Activated naive CD8-positive, alpha-beta T cell treated with anti-CD3 and anti-CD28 coated beads, Interleukin-2, amount 10 ng/mL, durations not matched to agents 7 days and 5 days (primary cell): ENCODE data around the gene LRRC63. TPM values are rescaled to one million over a fixed set of nuclear protein-coding genes. Genes with fewer than 3 reads are reported as not detected.

Experiments used
- ATAC-seq: fragments of 150-1000 bp; cut with Tn5 transposase; one replicate; pipeline ENCODE4 v1.10.0; 2021; ENCODE audit warnings: low read depth, moderate library complexity
- POLR2A ChIA-PET: fragments of 350-600 bp; sonication (Branson Sonifier 250); formaldehyde crosslinking; loops from one replicate; lab custom pipeline; 2021; ENCODE audit warnings: antibody characterized with exemption; lab: Charles Lee
- DNase-seq: peaks from one replicate; pipeline ENCODE4 v3.0.0; 2021
- H3K27ac Mint-ChIP-seq: one replicate; pipeline ENCODE4 v1.8.0; 2022; ENCODE audit warnings: mild to moderate bottlenecking, mixed read lengths
- H3K27me3 Mint-ChIP-seq: one replicate; pipeline ENCODE4 v1.8.0; 2022; ENCODE audit warnings: mild to moderate bottlenecking, moderate library complexity, mixed read lengths
- H3K36me3 Mint-ChIP-seq: one replicate; pipeline ENCODE4 v1.8.0; 2021; ENCODE audit warnings: mild to moderate bottlenecking, mixed read lengths
- H3K4me1 Mint-ChIP-seq: one replicate; pipeline ENCODE4 v1.8.0; 2021; ENCODE audit warnings: mixed read lengths
- H3K4me3 Mint-ChIP-seq: one replicate; pipeline ENCODE4 v1.8.0; 2022; ENCODE audit warnings: mild to moderate bottlenecking, moderate library complexity, mixed read lengths
- H3K9me3 Mint-ChIP-seq: one replicate; pipeline ENCODE4 v1.8.0; 2021; ENCODE audit warnings: mixed read lengths
- total RNA-seq, 2 experiments: library from RNA; stranded (reverse); gene quantifications; one replicate each; pipeline ENCODE4 v1.2.3, GENCODE V29; 2021

LRRC63 gene
- total RNA-seq, 2 experiments from 2014 or later = 1.5 to 1.6 TPM

DNA sequence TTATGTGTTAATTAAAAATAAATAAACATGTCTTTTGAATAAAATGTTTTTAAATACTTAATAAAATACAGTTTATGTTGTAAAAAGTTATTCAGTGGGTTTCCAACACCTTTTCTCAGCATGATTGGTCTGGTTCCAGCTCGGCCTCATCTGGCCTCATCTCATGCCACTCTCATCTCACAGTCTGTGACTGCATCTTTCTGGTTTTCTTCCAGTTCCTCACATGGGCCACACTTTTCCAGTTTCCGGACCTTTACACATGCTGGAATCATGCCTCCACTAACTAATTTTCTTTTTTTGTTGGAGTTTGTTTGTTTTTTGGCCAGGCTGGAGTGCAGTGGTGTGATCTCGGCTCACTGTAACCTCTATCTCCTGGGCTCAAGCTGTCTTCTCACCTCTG is 92.8 kb downstream of the LRRC63 start:
- POLR2A ChIA-PET = interaction anchor here (0.7 to 1.7 kb wide), 3 partner anchors 9 to 15 kb away, joined by 4 to 8 read pairs (median 6); no protein-coding TSS in a partner anchor
- Mint-ChIP-seq H3K4me3 (no peak overlapping the region), H3K9me3 (peaks cover 16% of the 10 kb centered on the region)

DNA sequence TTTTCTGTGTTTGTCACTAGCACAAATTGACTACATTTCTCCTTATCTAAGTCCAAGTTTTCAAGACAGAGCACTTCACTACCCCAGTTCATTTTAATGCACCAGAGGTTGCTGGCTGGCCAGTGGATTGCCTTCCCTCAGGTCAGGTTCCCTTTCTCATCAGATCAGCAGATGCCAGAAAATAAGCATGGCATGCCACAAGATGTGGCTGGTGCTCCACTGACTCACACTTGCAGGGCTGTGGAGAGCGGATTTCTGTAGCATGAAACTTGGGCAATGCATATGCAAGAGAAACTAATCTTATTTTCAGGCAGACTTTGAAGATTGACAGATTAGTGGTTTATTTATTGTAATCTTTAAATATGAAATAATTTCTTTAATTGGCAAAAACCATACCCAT is 95.8 kb downstream of the LRRC63 start:
- no peak overlapping the region for H3K4me3 Mint-ChIP-seq
- peaks cover 16% of the 10 kb centered on the region for H3K9me3 Mint-ChIP-seq
- H3K36me3 Mint-ChIP-seq = peaks cover 29% of the 10 kb centered on the region
- peaks cover 13% of the 10 kb centered on the region for H3K4me1 Mint-ChIP-seq
- DNase-seq (no peak), ATAC-seq (no peak)
- no peaks in the 10 kb centered on the region for H3K27me3 Mint-ChIP-seq
- POLR2A ChIA-PET = no interaction called here
- H3K27ac Mint-ChIP-seq = no peak overlapping the region

More for the DNA sequence above, 92.8 kb downstream of the LRRC63 start:
- no peaks in the 10 kb centered on the region for H3K27me3 Mint-ChIP-seq
- no peak overlapping the region for H3K27ac Mint-ChIP-seq
- peaks cover 11% of the 10 kb centered on the region for H3K4me1 Mint-ChIP-seq
- ATAC-seq (no peak), DNase-seq (no peak)
- H3K36me3 Mint-ChIP-seq = peaks cover 24% of the 10 kb centered on the region

DNA sequence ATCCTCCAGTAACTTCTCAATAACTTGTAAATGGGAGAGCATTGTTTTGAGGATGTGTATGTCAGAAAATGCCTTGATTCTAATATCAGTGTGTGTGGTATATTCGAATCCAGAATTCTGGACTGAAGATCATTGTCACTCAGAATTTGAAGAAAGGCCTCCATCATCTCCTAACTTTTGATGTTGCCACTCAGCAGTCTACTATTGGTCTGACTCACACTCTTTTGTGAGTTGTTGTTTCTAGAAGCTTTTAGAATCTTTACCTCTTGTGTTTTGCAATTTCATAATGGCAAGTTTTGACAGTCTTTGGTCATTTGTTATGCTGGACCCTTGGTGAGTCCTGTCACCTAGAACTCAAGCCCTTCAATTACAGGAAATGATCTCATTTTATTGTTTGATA is 98.3 kb downstream of the LRRC63 start:
- Mint-ChIP-seq H3K4me3 (no peak overlapping the region), H3K27ac (no peak overlapping the region), H3K36me3 (peaks cover 40% of the 10 kb centered on the region), H3K27me3 (no peaks in the 10 kb centered on the region), H3K4me1 (peaks cover 12% of the 10 kb centered on the region), H3K9me3 (peaks cover 16% of the 10 kb centered on the region)
- DNase-seq (no peak), ATAC-seq (no peak)
- POLR2A ChIA-PET = no interaction called here

DNA sequence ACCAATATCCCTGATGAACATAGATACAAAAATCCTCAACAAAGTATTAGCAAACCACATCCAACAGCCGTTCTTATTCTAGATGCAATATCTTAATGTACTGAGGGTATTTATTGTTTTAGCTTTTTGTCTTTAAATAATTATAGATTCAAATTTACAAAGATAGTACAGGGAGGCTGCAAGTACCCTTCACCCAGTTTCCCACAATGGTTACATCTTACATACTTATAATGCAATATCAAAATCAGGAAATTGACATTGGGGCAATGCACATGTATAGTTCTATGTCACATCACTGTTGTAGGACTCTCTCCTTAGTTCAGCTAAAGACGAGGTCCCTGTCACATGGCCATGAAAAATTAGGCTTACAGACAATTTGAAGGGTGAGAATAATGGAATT is 99.5 kb downstream of the LRRC63 start:
- Mint-ChIP-seq H3K4me1 (peaks cover 15% of the 10 kb centered on the region), H3K4me3 (no peak overlapping the region), H3K9me3 (peaks cover 16% of the 10 kb centered on the region), H3K27ac (no peak overlapping the region), H3K27me3 (no peaks in the 10 kb centered on the region), H3K36me3 (peaks cover 44% of the 10 kb centered on the region)
- no peak for ATAC-seq
- POLR2A ChIA-PET = no interaction called here
- DNase-seq = no peak

DNA sequence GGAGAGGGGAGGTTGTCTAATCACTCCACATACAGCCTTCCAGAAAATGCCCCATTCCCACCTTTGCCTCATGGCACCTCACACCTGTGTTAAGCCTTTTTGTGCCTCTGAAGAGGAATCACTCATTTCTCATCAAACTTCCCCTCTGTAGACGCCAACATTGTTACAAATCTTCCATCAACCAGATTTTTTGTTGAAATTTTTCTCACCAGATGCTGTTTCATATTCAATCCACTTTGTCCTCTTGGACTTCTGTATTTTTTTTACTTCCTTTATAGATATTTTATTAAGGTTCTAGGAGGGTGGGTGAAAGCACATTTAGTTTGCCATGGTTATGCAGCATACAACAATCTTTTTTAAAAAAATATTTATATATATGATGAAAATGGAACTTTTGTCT is 101.3 kb downstream of the LRRC63 start:
- H3K4me3 Mint-ChIP-seq = no peak overlapping the region

DNA sequence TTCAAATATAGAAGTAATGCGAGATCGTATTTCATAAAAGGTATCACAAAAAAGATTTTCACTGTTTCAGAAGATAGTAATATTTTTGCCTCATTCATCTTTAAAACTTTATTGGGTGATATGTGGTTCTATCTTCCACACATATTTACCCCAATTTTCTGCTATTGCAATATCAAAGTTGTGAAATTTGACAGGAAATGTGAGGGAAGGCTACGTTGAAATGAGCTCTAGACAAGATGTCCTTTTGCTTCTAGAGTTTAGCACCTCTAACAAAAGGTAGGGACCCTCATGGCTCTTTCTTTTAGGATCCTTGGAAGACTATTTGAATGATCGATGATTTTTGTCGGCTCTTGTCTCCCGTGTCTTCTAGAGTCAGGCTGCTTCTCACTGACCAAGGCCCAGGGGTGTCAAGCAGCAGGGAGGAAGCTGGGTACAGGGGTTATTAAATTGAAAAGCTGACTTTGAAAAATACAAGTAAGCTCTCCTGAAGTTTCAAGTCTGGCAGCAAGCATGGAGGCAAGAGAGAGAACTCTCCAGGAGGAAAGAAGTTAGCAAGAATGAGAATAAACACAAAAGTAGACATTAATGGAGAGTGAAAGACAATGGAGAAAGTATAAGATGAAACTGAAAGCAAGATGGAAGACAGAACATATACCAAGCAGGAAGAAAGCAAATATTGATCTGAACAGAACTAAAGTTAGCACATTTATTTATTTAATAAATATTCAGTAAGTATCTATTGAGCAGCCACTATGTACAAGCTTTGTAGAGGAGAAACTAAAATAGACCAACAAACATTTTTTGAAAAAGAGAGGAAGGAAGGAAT is 101.9 kb downstream of the LRRC63 start:
- peaks cover 43% of the 10 kb centered on the region for H3K36me3 Mint-ChIP-seq
- H3K9me3 Mint-ChIP-seq = peaks cover 15% of the 10 kb centered on the region
- ATAC-seq (peak; percentile 67), DNase-seq (no peak)
- peak overlapping the region; percentile 95 for H3K27ac Mint-ChIP-seq
- POLR2A ChIA-PET = interaction anchor here (0.8 to 2.7 kb wide), 7 partner anchors 10 to 141 kb away, joined by 3 to 17 read pairs (median 4); partner anchors contain the start of genes LCP1 and LRRC63
- peaks cover 18% of the 10 kb centered on the region for H3K4me1 Mint-ChIP-seq
- H3K4me3 Mint-ChIP-seq = peak overlapping the region; percentile 72
- H3K27me3 Mint-ChIP-seq = no peaks in the 10 kb centered on the region

More for the DNA sequence above, 101.3 kb downstream of the LRRC63 start:
- ATAC-seq = no peak
- H3K27ac Mint-ChIP-seq = no peak overlapping the region
- peaks cover 16% of the 10 kb centered on the region for H3K4me1 Mint-ChIP-seq
- peaks cover 16% of the 10 kb centered on the region for H3K9me3 Mint-ChIP-seq
- H3K36me3 Mint-ChIP-seq = peaks cover 44% of the 10 kb centered on the region
- no peaks in the 10 kb centered on the region for H3K27me3 Mint-ChIP-seq
- POLR2A ChIA-PET = interaction anchor here (1.1 to 2.7 kb wide), 3 partner anchors 9 to 102 kb away, joined by 3 to 17 read pairs (median 6); partner anchors contain the start of gene LRRC63
- no peak for DNase-seq

DNA sequence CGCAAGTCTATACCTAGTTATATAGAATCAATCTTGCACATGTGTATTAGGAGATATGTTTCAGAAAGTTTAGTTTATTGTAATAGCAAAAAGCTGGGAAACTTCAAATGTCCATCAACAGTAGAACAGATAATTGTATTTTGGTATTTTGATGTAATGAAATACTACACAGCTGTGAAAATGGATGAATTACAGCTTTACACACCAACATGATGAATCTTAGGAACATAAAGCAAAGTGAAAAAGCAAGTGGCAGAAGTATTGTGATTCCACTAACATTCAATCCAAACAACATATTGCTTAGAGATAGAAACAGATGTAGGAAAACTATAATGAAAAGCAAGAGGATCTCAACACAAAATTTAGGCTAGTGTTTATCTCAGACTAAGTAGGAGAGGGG is 102.9 kb downstream of the LRRC63 start:
- Mint-ChIP-seq H3K27me3 (no peaks in the 10 kb centered on the region), H3K4me3 (no peak overlapping the region), H3K36me3 (peaks cover 39% of the 10 kb centered on the region), H3K9me3 (peaks cover 11% of the 10 kb centered on the region), H3K27ac (no peak overlapping the region), H3K4me1 (peaks cover 18% of the 10 kb centered on the region)
- DNase-seq (no peak), ATAC-seq (no peak)
- POLR2A ChIA-PET = interaction anchor here (0.9 to 2.7 kb wide), 5 partner anchors 11 to 165 kb away, joined by 3 to 17 read pairs (median 5); no protein-coding TSS in a partner anchor

DNA sequence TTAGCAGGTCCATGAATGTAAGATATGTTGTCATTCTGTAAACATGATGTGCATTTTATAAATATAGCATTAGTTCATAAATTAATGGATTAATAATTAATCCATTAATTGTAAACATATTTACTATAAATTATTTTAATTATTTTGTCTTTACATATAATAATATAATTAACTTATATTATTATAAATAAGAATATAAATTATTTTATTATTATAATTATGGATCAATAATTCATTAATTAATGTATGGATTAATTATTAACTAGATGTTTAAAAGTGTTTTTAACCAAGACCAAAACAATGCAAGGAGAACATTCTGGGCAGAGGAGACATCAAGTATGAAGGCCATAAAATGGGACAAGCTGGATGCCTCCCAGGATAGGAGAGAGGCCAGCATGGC is 103.3 kb downstream of the LRRC63 start:
- H3K4me1 Mint-ChIP-seq = peaks cover 18% of the 10 kb centered on the region
- POLR2A ChIA-PET = interaction anchor here (0.9 to 2.7 kb wide), 3 partner anchors 19 to 166 kb away, joined by 3 to 17 read pairs (median 4); no protein-coding TSS in a partner anchor
- H3K27ac Mint-ChIP-seq = no peak overlapping the region
- DNase-seq (no peak), ATAC-seq (no peak)
- H3K36me3 Mint-ChIP-seq = peaks cover 35% of the 10 kb centered on the region
- H3K9me3 Mint-ChIP-seq = peaks cover 8% of the 10 kb centered on the region
- no peak overlapping the region for H3K4me3 Mint-ChIP-seq
- H3K27me3 Mint-ChIP-seq = no peaks in the 10 kb centered on the region

DNA sequence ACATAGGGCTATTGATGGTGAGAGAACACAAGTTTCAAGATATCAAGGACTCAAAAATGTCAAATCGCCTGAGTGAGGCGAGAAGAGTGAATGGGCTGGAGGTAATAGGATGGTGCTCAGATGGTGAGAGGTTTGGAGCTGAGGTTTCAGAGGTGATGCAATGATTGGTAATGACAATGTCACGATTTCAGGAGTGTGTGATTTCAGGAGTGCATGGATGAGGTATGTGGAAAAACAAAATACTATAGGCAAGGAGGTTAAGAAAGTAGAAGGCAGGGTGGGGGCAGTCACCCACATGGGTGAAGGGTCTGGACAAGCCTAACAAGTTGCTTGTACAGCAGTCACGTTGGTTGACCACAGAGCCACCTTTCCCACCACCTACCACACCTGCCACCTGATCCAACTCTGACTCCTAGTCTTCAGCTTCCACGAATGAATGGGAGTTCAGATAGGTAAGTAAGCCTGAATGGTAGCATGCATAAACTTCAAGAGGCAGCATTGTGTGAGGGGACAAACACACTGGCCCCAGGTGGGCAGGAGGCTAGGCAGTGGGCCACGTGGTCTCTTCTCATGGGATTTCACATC is 103.9 kb downstream of the LRRC63 start:
- peaks cover 21% of the 10 kb centered on the region for H3K4me1 Mint-ChIP-seq
- no peak overlapping the region for H3K4me3 Mint-ChIP-seq
- H3K36me3 Mint-ChIP-seq = peaks cover 30% of the 10 kb centered on the region
- H3K9me3 Mint-ChIP-seq = peaks cover 7% of the 10 kb centered on the region
- POLR2A ChIA-PET = interaction anchor here (2.7 kb wide), 1 partner anchor 20 kb away, joined by 17 read pairs; no protein-coding TSS in a partner anchor
- no peak overlapping the region for H3K27ac Mint-ChIP-seq
- no peaks in the 10 kb centered on the region for H3K27me3 Mint-ChIP-seq
- DNase-seq = no peak
- ATAC-seq = no peak

DNA sequence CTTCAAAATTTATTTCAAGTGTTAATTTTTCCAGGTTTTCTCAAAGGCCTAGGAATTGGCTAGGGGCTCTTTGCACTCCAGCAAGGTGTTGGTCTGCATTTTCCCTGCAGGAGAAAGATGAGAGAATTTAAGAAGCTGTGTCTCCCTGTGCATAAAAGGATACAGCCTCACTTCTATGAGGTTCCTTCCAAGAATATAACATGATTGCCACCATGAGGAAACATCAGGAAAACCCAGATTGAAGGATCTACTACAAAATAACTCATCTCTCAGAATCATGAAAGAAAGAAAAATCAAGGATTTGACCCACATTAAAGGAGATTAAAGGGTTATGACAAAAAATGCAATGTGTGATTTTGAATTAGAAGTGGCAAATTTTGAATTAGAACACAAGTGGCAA is 105.4 kb downstream of the LRRC63 start:
- H3K27ac Mint-ChIP-seq = no peak overlapping the region
- H3K27me3 Mint-ChIP-seq = no peaks in the 10 kb centered on the region
- H3K9me3 Mint-ChIP-seq = peaks cover 4% of the 10 kb centered on the region
- no peak overlapping the region for H3K4me3 Mint-ChIP-seq
- no peak for ATAC-seq
- H3K36me3 Mint-ChIP-seq = peaks cover 21% of the 10 kb centered on the region
- no peak for DNase-seq
- peaks cover 34% of the 10 kb centered on the region for H3K4me1 Mint-ChIP-seq
- POLR2A ChIA-PET = no interaction called here

DNA sequence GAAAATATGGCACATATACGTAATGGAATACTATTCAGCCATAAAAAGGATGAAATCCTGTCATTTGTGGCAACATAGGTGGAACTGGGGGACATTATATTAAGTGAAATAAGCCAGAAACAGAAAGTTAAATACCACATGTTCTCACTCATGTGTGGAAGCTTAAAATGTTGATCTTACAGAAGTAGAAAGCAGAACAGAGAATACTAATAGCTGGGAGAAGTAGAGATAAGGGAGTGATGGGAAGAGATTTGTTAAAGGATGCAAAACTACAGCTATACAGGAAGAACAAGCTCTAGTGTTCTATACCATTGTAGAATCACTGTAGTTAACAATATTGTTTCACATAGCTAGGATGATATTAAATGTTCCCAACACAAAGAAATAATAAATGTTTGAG is 107.3 kb downstream of the LRRC63 start:
- peaks cover 28% of the 10 kb centered on the region for H3K4me1 Mint-ChIP-seq

DNA sequence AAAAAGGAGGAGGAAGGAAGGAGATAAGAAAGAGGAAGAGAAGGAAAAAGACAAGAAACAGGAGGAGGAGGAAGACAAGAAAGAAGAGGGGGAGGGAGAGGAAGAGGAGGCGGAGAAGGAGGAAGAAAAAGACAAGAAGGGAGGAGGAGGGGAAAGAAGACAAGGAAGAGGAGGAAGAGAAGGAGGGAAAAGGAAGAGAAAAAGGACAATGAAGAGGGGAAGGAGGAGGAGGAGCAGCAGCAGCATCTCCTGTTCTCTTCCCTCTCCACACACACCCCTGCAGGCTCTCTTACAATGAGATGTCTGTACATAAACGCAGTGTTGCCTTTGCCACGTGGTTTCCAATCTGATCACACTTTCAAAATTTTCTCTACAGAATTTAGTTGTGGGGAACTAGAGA is 108.7 kb downstream of the LRRC63 start:
- POLR2A ChIA-PET = interaction anchor here (0.9 to 2.0 kb wide), 3 partner anchors 16 to 135 kb away, joined by 3 to 17 read pairs (median 4); no protein-coding TSS in a partner anchor
- Mint-ChIP-seq H3K27ac (peak overlapping the region; percentile 87), H3K4me1 (peaks cover 22% of the 10 kb centered on the region), H3K27me3 (no peaks in the 10 kb centered on the region), H3K4me3 (peak overlapping the region; percentile 76), H3K36me3 (peaks cover 3% of the 10 kb centered on the region), H3K9me3 (no peaks in the 10 kb centered on the region)
- DNase-seq (no peak), ATAC-seq (peak; percentile 35)

More for the DNA sequence above, 107.3 kb downstream of the LRRC63 start:
- Mint-ChIP-seq H3K27me3 (no peaks in the 10 kb centered on the region), H3K4me3 (no peak overlapping the region), H3K9me3 (peaks cover 4% of the 10 kb centered on the region), H3K36me3 (peaks cover 11% of the 10 kb centered on the region), H3K27ac (no peak overlapping the region)
- no peak for ATAC-seq
- DNase-seq = no peak
- POLR2A ChIA-PET = no interaction called here

DNA sequence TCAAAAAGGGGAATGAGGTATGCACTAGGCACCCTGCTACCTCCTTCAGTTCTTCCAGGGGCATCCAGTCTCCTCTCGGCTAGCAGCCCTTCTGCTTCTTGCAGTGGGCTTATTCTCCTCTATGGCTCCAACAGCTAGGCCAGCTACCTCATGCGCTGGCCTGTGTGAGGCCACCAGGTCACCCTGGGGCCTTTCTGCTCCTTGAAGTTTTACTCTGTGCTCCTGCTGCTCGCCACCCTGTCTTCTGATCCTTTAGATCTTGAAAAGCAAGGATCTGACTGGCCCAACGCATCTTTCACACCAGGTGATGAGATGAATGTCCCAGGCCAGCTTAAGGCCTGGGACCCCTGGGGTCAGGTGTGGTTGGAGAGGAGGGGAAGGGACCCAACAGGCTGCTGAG is 109.1 kb downstream of the LRRC63 start:
- Mint-ChIP-seq H3K9me3 (no peaks in the 10 kb centered on the region), H3K4me1 (peaks cover 21% of the 10 kb centered on the region), H3K27me3 (no peaks in the 10 kb centered on the region), H3K4me3 (peak overlapping the region; percentile 76), H3K36me3 (peaks cover 1% of the 10 kb centered on the region), H3K27ac (peak overlapping the region; percentile 87)
- ATAC-seq (peak; percentile 27), DNase-seq (peak; percentile 37)
- POLR2A ChIA-PET = interaction anchor here (1.0 to 2.0 kb wide), 3 partner anchors 24 to 161 kb away, joined by 3 to 17 read pairs (median 3); no protein-coding TSS in a partner anchor
